Left lung (tissue), 14 donors: ENCODE measurements around the gene SPHK2. TPM values are rescaled to one million over a fixed set of nuclear protein-coding genes. Genes with fewer than 3 reads are reported as not detected.

Experiments used
- ATAC-seq: fragments of 200-7000 bp; cut with Tn5 transposase; one replicate; pipeline ENCODE4 v1.9.1; 2020; ENCODE audit warnings: moderate library complexity
- DNase-seq, 4 donors: peaks; one replicate each; pipeline ENCODE4 v3.0.0-alpha.2; 2013 to 2020
- H3K27ac ChIP-seq, 2 donors: fragments of 200-600 bp; sonication (generic) in 1 of 2; one replicate each; pipeline versions ENCODE4 v1.5.0 to v1.8.0; 2020 to 2021
- H3K27me3 ChIP-seq, 2 donors: fragments of 200-600 bp; sonication (generic) in 1 of 2; one replicate each; pipeline versions ENCODE4 v1.5.0 to v1.8.0; 2020 to 2021
- H3K36me3 ChIP-seq, 2 donors: fragments of 200-600 bp; sonication (generic) in 1 of 2; one replicate each; pipeline versions ENCODE4 v1.5.0 to v1.8.0; 2020 to 2021
- H3K4me1 ChIP-seq, 2 donors: fragments of 200-600 bp; one replicate each; pipeline ENCODE4 v1.8.0; 2021
- H3K4me3 ChIP-seq, 2 donors: fragments of 200-600 bp; sonication (generic) in 1 of 2; one replicate each; pipeline versions ENCODE4 v1.5.0 to v1.8.0; 2020 to 2021; ENCODE audit warnings: mild to moderate bottlenecking in 1 of 2
- H3K9me3 ChIP-seq, 2 donors: fragments of 200-600 bp; sonication (generic) in 1 of 2; one replicate each; pipeline versions ENCODE4 v1.5.0 to v1.8.0; 2020 to 2021
- CTCF ChIP-seq, 2 donors: fragments of 200-600 bp; sonication (generic) in 1 of 2; IDR thresholded peaks; one replicate each; pipeline versions ENCODE4 v1.5.0 to v1.8.0; 2021; ENCODE audit warnings: antibody characterized with exemption in 2 of 2
- intact Hi-C, 2 donors: fragments of 100-400 bp; cut with DNase I; formaldehyde crosslinking; loops; one replicate each; pipeline versions ENCODE4 v1.11.2 to v1.14.2; 2022
- long read RNA-seq, 12 donors: library from polyadenylated mRNA in 2 of 12; unstranded in 2 of 12; transcript quantifications; one replicate each; pipeline ENCODE4 v2.0.0 and lab custom pipeline, GENCODE V29; 2019 to 2026
- polyA plus RNA-seq, 6 donors: library from polyadenylated mRNA; unstranded; fragments of 120-200 nt; gene quantifications; one replicate each; pipeline ENCODE4 v1.2.1, GENCODE V29; 2013; ENCODE audit not compliant: insufficient read length in 6 of 6
- total RNA-seq, 2 donors: library from RNA; stranded (reverse); fragmentation: NEBNext Ultra II Directional; extraction: Animal tissue kit (Norgen Biotek cat#: 25700); gene quantifications; one replicate each; pipeline ENCODE4 v1.2.1, GENCODE V29; 2021
- donor health status: DM: no; HTN: yes; CAD: no.
- donor health status: DM: no; HTN: no; CAD: no.

SPHK2 gene
- 10 to 100 TPM; 21.3 to 27.5 TPM for total RNA-seq
- 10 to 100 TPM; 10.2 to 17.1 (median 14.1) TPM for polyA plus RNA-seq
- long read RNA-seq, donor 1, partial matches to known transcripts = 0 of 3 reads
- long read RNA-seq, donor 1, other reads (novel, unspliced or antisense) = 0 of 3 reads
- long read RNA-seq, donor 2, partial matches to known transcripts = 0 of 4 reads
- long read RNA-seq, donor 2, other reads (novel, unspliced or antisense) = 0 of 4 reads
- long read RNA-seq, donor 3, partial matches to known transcripts = 0 of 2 reads
- long read RNA-seq, donor 3, other reads (novel, unspliced or antisense) = 0 of 2 reads
- long read RNA-seq, donor 4, partial matches to known transcripts = 3 of 7 reads
- long read RNA-seq, donor 4, other reads (novel, unspliced or antisense) = 3 of 7 reads
- long read RNA-seq, donor 5, partial matches to known transcripts = 0 of 4 reads
- long read RNA-seq, donor 5, other reads (novel, unspliced or antisense) = 0 of 4 reads
- long read RNA-seq, donor 6, partial matches to known transcripts = 0 of 5 reads
- long read RNA-seq, donor 6, other reads (novel, unspliced or antisense) = 0 of 5 reads
- long read RNA-seq, donor 7, partial matches to known transcripts = 0 of 1 reads
- long read RNA-seq, donor 7, other reads (novel, unspliced or antisense) = 0 of 1 reads
- long read RNA-seq, donor 8, partial matches to known transcripts = 7 of 8 reads
- long read RNA-seq, donor 8, other reads (novel, unspliced or antisense) = 0 of 8 reads
- long read RNA-seq, donor 9 = 0 reads
- long read RNA-seq, donor 10, partial matches to known transcripts = 5 of 9 reads
- long read RNA-seq, donor 10, other reads (novel, unspliced or antisense) = 2 of 9 reads
- long read RNA-seq, donor 11 = 0 reads
- long read RNA-seq, donor 12, transcript SPHK2-207 (1 exons, 1,786 nt) = major isoform, 5 of 5 reads
- long read RNA-seq, donor 12, partial matches to known transcripts = 0 of 5 reads
- long read RNA-seq, donor 12, other reads (novel, unspliced or antisense) = 0 of 5 reads

GRCh38 chr19:48618916-48619691 is at the start of gene SPHK2, which contains the start of gene RPL18:
Gene SPHK2, plus strand, starts transcription at chr19:48619506. Its CDS starts 1,009 bp downstream, at chr19:48620515.
Gene RPL18, minus strand, starts transcription at chr19:48619178. Its CDS starts 35 bp downstream, at chr19:48619143.
- DNase-seq (peak; percentile 99 to 100 (median 99)), ATAC-seq (peak; percentile 82)
- Histone ChIP-seq H3K4me1 (peaks cover 20 to 74% of the 10 kb centered on the region in 2 donors), H3K27ac (peak within 1 kb of the TSS; percentile 92 to 94), H3K27me3 (no peaks in the 10 kb centered on the region), H3K36me3 (peaks cover 0 to 40% of the 10 kb centered on the region in 2 donors), H3K9me3 (no peaks in the 10 kb centered on the region), H3K4me3 (peak within 1 kb of the TSS; percentile 75 to 87)
- no peak for TF ChIP-seq CTCF (IDR thresholded peaks at IDR 0.05)
- intact Hi-C loops = no loop called here

GRCh38 chr19:48569814-48570213 is 49.5 kb upstream of the SPHK2 start:
- no peaks in the 10 kb centered on the region for H3K36me3 ChIP-seq
- intact Hi-C loops = no loop called here
- peaks cover 0 to 22% of the 10 kb centered on the region in 2 donors for H3K27me3 ChIP-seq
- H3K4me3 ChIP-seq = no peak overlapping the region
- ATAC-seq (no peak), DNase-seq (no peak)
- no peak for TF ChIP-seq CTCF (IDR thresholded peaks at IDR 0.05)
- H3K27ac ChIP-seq = no peak overlapping the region
- H3K4me1 ChIP-seq = peaks cover 4 to 18% of the 10 kb centered on the region in 2 donors
- H3K9me3 ChIP-seq = no peaks in the 10 kb centered on the region

GRCh38 chr19:48571378-48572162 is 47.7 kb upstream of the SPHK2 start:
- no peaks in the 10 kb centered on the region for H3K9me3 ChIP-seq
- H3K27ac ChIP-seq = no peak overlapping the region
- H3K36me3 ChIP-seq = no peaks in the 10 kb centered on the region
- no peak for TF ChIP-seq CTCF (IDR thresholded peaks at IDR 0.05)
- H3K4me1 ChIP-seq = peaks cover 4 to 18% of the 10 kb centered on the region in 2 donors
- peak in 2 of 4 donors; percentile 71 to 72 for DNase-seq
- ATAC-seq = peak; percentile 68
- peaks cover 0 to 22% of the 10 kb centered on the region in 2 donors for H3K27me3 ChIP-seq
- intact Hi-C loops = no loop called here
- H3K4me3 ChIP-seq = no peak overlapping the region

GRCh38 chr19:48573163-48573505 is 46.2 kb upstream of the SPHK2 start:
- TF ChIP-seq CTCF (IDR thresholded peaks at IDR 0.05) = no peak
- ATAC-seq = no peak
- intact Hi-C loops = no loop called here

More at GRCh38 chr19:48573163-48573505, 46.2 kb upstream of the SPHK2 start:
- peak in 1 of 4 donors; percentile 43 for DNase-seq
- H3K4me1 ChIP-seq = peaks cover under 1 to 6% of the 10 kb centered on the region in 2 donors
- no peaks in the 10 kb centered on the region for H3K9me3 ChIP-seq
- H3K36me3 ChIP-seq = no peaks in the 10 kb centered on the region
- no peak overlapping the region for H3K4me3 ChIP-seq
- H3K27me3 ChIP-seq = peaks cover 0 to 17% of the 10 kb centered on the region in 2 donors
- no peak overlapping the region for H3K27ac ChIP-seq
